GM12875 (cell line): ENCODE measurements around the gene RNF187.
"Not testable (repeated sequence)": the region's sequence is repeated elsewhere in the genome, so short reads cannot be mapped to it uniquely, and the experiment has no call there.

Experiments used
- H3K4me3 ChIP-seq: one replicate; pipeline ENCODE4 v1.5.1; 2011; ENCODE audit warnings: low read depth, low read length, control low read depth
- TF ChIP-seq, protein P1 (sequence below): IDR thresholded peaks from 2 replicates; pipeline ENCODE4 v1.5.1; 2011; ENCODE audit warnings: low read depth, mild to moderate bottlenecking, control low read depth, inconsistent platforms, low read length, moderate library complexity, borderline replicate concordance; ENCODE audit not compliant: insufficient read depth

RNF187 gene

DNA sequence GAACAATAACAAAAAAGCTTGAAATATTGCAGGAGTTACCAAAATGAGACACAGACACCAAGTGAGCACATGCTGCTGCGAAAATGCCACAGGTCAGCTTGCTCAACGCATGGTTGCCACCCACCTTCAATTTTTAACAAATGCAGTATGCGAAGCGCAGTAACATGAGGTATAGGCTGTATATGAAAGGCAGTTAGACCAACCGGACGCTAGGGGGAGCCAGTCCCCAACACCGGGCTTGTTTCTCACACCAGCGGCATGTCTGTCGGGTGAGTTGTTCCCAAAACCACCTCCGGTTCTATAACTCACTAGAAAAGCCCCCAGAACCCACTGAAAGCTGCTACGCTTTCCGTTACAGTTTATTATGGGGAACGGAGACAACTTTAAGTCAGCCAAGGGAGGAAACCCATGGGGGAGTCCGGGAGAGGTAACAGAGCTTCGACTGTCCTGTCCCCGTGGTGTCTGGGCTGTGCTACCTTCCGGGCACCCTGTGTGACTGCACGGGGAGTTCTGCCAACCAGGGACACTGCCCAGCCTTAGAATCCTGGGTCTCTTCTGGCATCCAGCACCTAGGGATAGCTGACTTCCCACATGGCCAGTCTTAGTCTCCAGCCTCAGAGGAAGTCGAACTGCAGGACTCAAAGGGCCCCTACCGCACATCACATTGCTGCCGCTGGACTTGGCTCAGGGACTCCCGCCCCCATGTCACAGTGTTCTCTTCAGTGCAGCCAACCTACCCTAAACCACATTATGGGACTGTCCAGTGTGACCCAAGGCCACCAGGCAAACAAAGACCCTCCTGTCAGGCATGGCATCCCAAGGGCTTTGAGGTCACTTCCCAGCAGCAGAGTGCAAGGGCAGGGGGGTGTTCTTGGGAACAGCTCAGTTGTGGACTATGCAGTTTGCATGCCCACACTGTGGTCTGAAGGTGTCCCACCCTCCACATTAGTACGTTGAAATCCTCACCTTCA lies 14.0 kb downstream of the RNF187 start:
- no peak overlapping the region for H3K4me3 ChIP-seq
- TF ChIP-seq, protein P1, sequence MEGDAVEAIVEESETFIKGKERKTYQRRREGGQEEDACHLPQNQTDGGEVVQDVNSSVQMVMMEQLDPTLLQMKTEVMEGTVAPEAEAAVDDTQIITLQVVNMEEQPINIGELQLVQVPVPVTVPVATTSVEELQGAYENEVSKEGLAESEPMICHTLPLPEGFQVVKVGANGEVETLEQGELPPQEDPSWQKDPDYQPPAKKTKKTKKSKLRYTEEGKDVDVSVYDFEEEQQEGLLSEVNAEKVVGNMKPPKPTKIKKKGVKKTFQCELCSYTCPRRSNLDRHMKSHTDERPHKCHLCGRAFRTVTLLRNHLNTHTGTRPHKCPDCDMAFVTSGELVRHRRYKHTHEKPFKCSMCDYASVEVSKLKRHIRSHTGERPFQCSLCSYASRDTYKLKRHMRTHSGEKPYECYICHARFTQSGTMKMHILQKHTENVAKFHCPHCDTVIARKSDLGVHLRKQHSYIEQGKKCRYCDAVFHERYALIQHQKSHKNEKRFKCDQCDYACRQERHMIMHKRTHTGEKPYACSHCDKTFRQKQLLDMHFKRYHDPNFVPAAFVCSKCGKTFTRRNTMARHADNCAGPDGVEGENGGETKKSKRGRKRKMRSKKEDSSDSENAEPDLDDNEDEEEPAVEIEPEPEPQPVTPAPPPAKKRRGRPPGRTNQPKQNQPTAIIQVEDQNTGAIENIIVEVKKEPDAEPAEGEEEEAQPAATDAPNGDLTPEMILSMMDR, result peak; percentile 91

DNA sequence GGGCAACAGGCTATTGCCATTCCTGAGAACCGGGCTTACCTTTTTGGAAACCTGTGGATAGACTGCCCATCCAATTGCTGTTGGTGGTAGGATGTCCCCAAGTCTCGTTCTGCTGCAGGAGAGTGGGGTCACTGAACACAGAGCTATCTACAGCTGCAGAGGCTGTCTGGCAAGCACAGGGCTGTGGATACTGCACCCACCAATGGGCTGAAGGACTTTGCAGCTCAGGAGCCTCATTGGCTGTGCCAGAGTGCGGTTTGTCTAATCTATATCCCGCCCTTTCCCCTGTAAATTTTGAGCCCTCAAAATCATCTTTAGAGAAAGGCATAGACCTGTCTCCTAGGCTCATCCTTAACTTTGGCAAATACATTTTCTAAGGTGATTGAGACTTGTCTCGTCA lies 15.3 kb downstream of the RNF187 start:
- TF ChIP-seq, protein P1, result no peak
- no peak overlapping the region for H3K4me3 ChIP-seq

DNA sequence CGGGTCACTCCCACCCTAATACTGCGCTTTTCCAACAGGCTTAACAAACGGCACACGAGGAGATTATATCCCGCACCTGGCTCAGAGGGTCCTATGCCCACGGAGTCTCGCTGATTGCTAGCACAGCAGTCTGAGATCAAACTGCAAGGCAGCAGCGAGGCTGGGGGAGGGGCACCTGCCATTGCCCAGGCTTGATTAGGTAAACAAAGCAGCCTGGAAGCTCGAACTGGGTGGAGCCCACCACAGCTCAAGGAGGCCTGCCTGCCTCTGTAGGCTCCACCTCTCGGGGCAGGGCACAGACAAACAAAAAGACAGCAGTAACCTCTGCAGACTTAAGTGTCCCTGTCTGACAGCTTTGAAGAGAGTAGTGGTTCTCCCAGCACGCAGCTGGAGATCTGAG lies 18.8 kb downstream of the RNF187 start:
- H3K4me3 ChIP-seq, result not testable (repeated sequence)

DNA sequence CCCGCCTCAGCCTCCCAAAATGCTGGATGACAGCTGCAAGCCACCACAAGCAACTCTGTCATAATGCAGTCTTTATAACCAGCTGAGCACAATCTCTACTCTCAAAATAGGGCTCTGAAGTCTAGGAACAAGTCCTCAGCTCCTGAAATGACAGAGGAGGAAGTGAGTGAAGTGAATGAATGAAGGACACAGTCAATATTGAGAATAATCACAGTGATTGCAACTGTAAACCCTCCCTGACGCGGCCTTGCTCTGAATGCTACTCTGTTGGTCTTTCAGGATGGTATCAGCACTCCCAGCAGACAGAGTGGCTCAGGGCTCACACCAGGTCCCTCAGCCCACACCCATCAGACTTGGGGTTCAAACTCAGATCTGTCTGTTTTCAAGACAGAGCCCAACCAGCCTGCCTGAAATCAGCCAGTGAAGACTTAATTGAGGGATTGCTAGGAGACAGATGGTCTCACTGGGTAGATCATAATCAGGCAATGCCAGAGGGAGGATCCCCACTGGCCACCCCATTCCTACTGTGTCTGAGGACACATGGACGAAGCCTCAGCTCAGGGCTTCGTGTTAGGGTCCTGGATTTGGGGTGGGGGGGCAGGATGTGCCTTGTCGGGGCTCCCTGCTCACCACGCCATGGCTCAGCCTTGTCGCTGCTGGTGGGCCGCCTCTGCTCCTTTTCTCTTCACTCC lies 20.9 kb downstream of the RNF187 start:
- H3K4me3 ChIP-seq, result no peak overlapping the region
- TF ChIP-seq, protein P1, result no peak

DNA sequence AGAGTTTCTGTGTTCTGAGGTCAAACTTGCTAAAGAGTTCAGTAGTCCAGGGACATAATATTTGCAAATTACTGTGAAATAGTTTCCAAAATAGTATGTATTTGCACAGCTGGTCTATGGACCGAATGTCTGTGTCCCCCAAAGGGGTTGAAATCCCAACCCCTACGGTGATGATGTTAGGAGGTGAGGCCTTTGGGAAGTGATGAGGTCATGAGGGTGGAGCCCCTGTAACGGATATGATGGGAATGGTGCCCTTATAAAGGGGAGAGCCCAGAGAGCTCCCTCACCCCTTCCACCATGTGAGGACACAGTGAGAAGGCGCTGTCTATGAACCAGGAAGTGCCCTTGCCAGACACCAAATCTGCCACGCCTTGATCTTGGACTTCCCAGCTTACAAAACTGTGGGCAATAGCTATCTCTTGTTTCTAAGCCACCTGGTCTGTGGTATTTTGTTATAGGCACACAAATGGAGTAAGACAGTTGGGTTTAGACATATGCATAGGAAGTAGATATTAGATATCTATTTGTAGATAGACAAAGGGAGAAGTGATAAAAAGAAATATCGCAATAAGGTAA lies 21.7 kb downstream of the RNF187 start:
- no peak overlapping the region for H3K4me3 ChIP-seq
- TF ChIP-seq, protein P1, result no peak

DNA sequence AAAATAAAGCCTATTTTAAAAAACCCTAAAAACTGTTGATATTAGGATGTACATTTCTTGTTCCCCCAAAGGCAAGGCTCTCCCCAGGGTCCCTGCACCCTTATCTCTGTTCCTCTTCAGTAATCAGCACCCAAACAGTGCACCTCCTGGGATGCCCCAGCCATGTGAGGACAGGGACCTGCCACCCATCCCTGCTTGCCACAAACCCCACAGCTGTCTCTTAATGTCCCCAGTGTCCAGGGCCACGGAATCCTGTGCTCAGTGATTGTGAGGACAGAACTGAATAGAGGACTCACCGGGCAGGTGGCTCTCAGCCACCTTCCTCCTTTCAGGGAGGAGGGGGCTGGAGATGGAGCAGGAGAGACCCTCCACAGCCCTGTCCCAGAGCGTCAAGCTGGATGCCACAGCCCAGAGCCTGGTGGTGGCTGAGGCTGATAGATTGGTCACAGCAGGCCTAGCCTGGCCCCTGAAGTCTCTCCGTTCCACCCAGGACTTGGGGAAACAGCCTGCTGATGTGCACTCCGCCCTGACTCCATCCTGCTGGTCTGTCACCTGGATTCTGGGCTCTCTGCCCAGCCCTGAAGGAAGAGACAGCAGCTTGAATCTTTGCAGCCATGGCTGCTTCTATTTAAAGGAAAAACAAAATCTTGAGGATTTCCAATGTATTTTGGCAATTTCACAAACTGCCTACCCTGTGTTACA lies 23.1 kb downstream of the RNF187 start:
- H3K4me3 ChIP-seq, result no peak overlapping the region
- TF ChIP-seq, protein P1, result no peak
